KMS-11 (cell line): ENCODE measurements around the gene GMPR.

Experiments used
- H2AFZ ChIP-seq: fragments of 200-600 bp; sonication (generic); 2 replicates; pipeline ENCODE4 v1.6.1; 2016; ENCODE audit warnings: antibody characterized with exemption, mixed run types, low read depth
- H3K27ac ChIP-seq: fragments of 200-600 bp; sonication (generic); 2 replicates; pipeline ENCODE4 v1.6.1; 2016; ENCODE audit warnings: mild to moderate bottlenecking, mixed run types
- H3K27me3 ChIP-seq: fragments of 200-600 bp; sonication (generic); 2 replicates; pipeline ENCODE4 v1.6.1; 2017; ENCODE audit warnings: mild to moderate bottlenecking, low read depth, mixed run types, moderate library complexity; ENCODE audit not compliant: insufficient read depth
- H3K36me3 ChIP-seq: fragments of 200-600 bp; sonication (generic); 2 replicates; pipeline ENCODE4 v1.6.1; 2017; ENCODE audit warnings: mild to moderate bottlenecking, mixed run types; ENCODE audit not compliant: insufficient read depth
- H3K4me1 ChIP-seq: fragments of 200-600 bp; sonication (generic); 2 replicates; pipeline ENCODE4 v1.6.1; 2016; ENCODE audit warnings: mild to moderate bottlenecking, low read depth, mixed run types; ENCODE audit not compliant: poor library complexity, severe bottlenecking
- H3K4me2 ChIP-seq: fragments of 200-600 bp; sonication (generic); 2 replicates; pipeline ENCODE4 v1.7.0; 2016; ENCODE audit warnings: mild to moderate bottlenecking, mixed run types
- H3K4me3 ChIP-seq: fragments of 200-600 bp; sonication (generic); IDR thresholded peaks from 2 replicates; pipeline ENCODE4 v1.6.1; 2017; ENCODE audit warnings: low read depth, low read length, mixed read lengths; ENCODE audit not compliant: insufficient read depth
- H3K79me2 ChIP-seq: fragments of 200-600 bp; sonication (generic); 2 replicates; pipeline ENCODE4 v1.6.1; 2016; ENCODE audit warnings: low read depth, mixed run types; ENCODE audit not compliant: insufficient read depth
- H3K9ac ChIP-seq: fragments of 200-600 bp; sonication (generic); 2 replicates; pipeline ENCODE4 v1.6.1; 2016; ENCODE audit warnings: mild to moderate bottlenecking, mixed run types
- H4K20me1 ChIP-seq: fragments of 200-600 bp; sonication (generic); 2 replicates; pipeline ENCODE4 v1.6.1; 2016; ENCODE audit warnings: mild to moderate bottlenecking, mixed run types; ENCODE audit not compliant: insufficient read depth
- CTCF ChIP-seq: fragments of 200-600 bp; sonication (generic); conservative IDR thresholded peaks from 2 replicates; pipeline ENCODE4 v1.6.1; 2017; ENCODE audit warnings: low read depth, mild to moderate bottlenecking, antibody characterized with exemption, low read length, moderate library complexity, mixed read lengths

The GMPR gene

GRCh38 chr6:16251706-16252105 lies 13.3 kb downstream of the GMPR start:
- Histone ChIP-seq H3K9ac (no peak overlapping the region), H3K4me1 (no peaks in the 10 kb centered on the region), H3K4me2 (no peak overlapping the region), H3K27me3 (no peaks in the 10 kb centered on the region), H3K27ac (no peak overlapping the region), H4K20me1 (no peaks in the 10 kb centered on the region), H3K4me3 (no peak overlapping the region), H2AFZ (no peak overlapping the region), H3K36me3 (no peaks in the 10 kb centered on the region), H3K79me2 (no peaks in the 10 kb centered on the region)
- no peak for TF ChIP-seq CTCF

GRCh38 chr6:16252686-16253299 lies 14.4 kb downstream of the GMPR start:
- no peaks in the 10 kb centered on the region for H3K4me1 ChIP-seq
- no peak overlapping the region for H3K9ac ChIP-seq
- H3K79me2 ChIP-seq = no peaks in the 10 kb centered on the region
- no peak for TF ChIP-seq CTCF
- no peaks in the 10 kb centered on the region for H3K27me3 ChIP-seq
- no peak overlapping the region for H3K27ac ChIP-seq
- H3K4me2 ChIP-seq = no peak overlapping the region
- no peaks in the 10 kb centered on the region for H4K20me1 ChIP-seq
- H2AFZ ChIP-seq = no peak overlapping the region
- H3K36me3 ChIP-seq = no peaks in the 10 kb centered on the region
- no peak overlapping the region for H3K4me3 ChIP-seq

- Histone ChIP-seq H3K4me2 (no peak overlapping the region), H3K9ac (no peak overlapping the region), H3K27me3 (no peaks in the 10 kb centered on the region)
Observed at GRCh38 chr6:16253399-16254144, 15.2 kb downstream of the GMPR start.

GRCh38 chr6:16254535-16254934 lies 16.1 kb downstream of the GMPR start:
- Histone ChIP-seq H3K4me2 (no peak overlapping the region), H3K27me3 (no peaks in the 10 kb centered on the region), H3K79me2 (no peaks in the 10 kb centered on the region), H3K36me3 (no peaks in the 10 kb centered on the region), H4K20me1 (no peaks in the 10 kb centered on the region), H3K4me3 (no peak overlapping the region), H3K27ac (no peak overlapping the region), H3K9ac (no peak overlapping the region), H2AFZ (no peak overlapping the region), H3K4me1 (no peaks in the 10 kb centered on the region)
- TF ChIP-seq CTCF = no peak

More at GRCh38 chr6:16253399-16254144, 15.2 kb downstream of the GMPR start:
- Histone ChIP-seq H3K27ac (no peak overlapping the region), H3K79me2 (no peaks in the 10 kb centered on the region), H2AFZ (no peak overlapping the region), H3K4me3 (no peak overlapping the region), H4K20me1 (no peaks in the 10 kb centered on the region), H3K36me3 (no peaks in the 10 kb centered on the region), H3K4me1 (no peaks in the 10 kb centered on the region)
- TF ChIP-seq CTCF = no peak
